Ascending aorta (tissue), 2 donors: ENCODE measurements around the gene IDS. TPM values are rescaled to one million over a fixed set of nuclear protein-coding genes. Genes with fewer than 3 reads are reported as not detected.
"Not testable (repeated sequence)": the region's sequence is repeated elsewhere in the genome, so short reads cannot be mapped to it uniquely, and the experiment has no call there.

ENCODE experiments used
- DNase-seq, 2 donors: peaks; one replicate each; pipeline ENCODE4 v3.0.0-alpha.2; 2019; ENCODE audit warnings: low spot score in 2 of 2
- H3K27ac ChIP-seq, 2 donors: fragments of 200-600 bp; sonication (generic); one replicate each; pipeline ENCODE4 v1.5.1; 2016 to 2017; ENCODE audit warnings: mild to moderate bottlenecking in 1 of 2
- H3K27me3 ChIP-seq: fragments of 200-600 bp; sonication (generic); one replicate; pipeline ENCODE4 v1.5.1; 2017
- H3K36me3 ChIP-seq, 2 donors: fragments of 200-600 bp; sonication (generic); one replicate each; pipeline ENCODE4 v1.5.1; 2016
- H3K4me1 ChIP-seq, 2 donors: fragments of 200-600 bp; sonication (generic); one replicate each; pipeline ENCODE4 v1.5.1; 2016 to 2017; ENCODE audit warnings: mild to moderate bottlenecking in 1 of 2
- H3K4me3 ChIP-seq, 2 donors: fragments of 200-600 bp; sonication (generic); one replicate each; pipeline ENCODE4 v1.5.1; 2016 to 2017; ENCODE audit warnings: mild to moderate bottlenecking in 1 of 2
- H3K9me3 ChIP-seq, 2 donors: fragments of 200-600 bp; sonication (generic); one replicate each; pipeline ENCODE4 v1.5.1; 2016
- CTCF ChIP-seq, 3 experiments: fragments of 200-600 bp in 2 of 3; fragments of 450-650 bp in 1 of 3; sonication (generic) in 2 of 3; IDR thresholded peaks; one replicate each; pipeline ENCODE4 v1.5.1; 2016 to 2019; ENCODE audit warnings: antibody characterized with exemption in 3 of 3, mild to moderate bottlenecking in 1 of 3, moderate library complexity in 1 of 3
- intact Hi-C: fragments of 100-400 bp; cut with DNase I; formaldehyde crosslinking; loops from one replicate; pipeline ENCODE4 v1.15.1; 2023
- total RNA-seq: library from RNA; depleted of rRNA; stranded (reverse); fragments of >200 nt; gene quantifications from one replicate; pipeline ENCODE4 v1.1.0, GENCODE V29; 2016

The IDS gene
- total RNA-seq, 1 donor from 2014 or later: 82.7 TPM

DNA sequence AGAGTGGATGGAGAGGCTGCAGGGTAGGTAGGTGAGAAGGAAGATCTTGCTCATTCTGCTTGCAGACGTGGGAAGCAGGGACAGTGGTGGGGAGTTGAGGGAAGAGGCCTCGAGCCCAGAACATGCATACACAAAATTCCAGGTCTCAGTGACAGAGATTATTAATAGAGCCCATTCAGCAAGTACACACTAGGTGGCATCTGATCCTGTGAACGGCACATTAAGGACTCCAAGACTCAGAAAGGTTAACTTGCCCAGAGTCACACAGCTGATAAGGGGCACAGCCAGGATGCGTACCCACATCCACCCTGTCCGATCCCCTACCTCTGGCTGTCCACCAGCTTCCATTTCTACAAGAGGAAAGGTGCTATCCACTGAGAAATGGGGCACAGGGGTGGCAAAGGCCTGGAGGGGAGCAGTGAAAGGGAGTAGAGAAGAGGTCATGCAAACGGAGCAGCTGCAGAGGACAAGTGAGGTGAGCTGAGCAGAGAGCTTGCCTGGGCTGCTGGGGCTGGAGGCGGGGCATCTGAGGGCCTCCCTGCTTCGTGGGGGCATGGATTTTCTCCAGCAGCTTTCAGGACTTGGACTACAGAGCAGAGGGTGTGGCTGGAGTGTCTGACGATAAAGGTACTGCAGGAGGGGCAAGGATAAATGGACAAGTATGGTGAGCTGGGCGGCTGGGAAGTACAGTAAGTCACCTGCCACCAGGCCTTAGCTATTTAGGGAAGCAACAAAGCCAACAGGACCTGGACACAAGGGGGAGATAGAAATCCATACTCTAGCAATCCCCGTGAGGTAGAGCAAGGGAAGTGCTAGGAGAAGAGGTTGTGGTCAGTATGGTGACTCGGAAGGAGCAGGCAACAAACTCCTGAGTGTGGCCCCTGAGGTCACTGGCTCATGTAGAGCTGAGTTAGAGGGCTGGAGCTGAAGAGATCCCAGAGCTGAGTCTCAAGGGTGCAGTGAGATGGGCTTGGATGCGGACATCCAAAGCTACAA lies 11.2 kb downstream of the IDS start:
- intact Hi-C loops: no loop called here
- no peak for TF ChIP-seq CTCF (IDR thresholded peaks at IDR 0.05)
- peaks cover 38 to 65% of the 10 kb centered on the region in 2 donors for H3K36me3 ChIP-seq
- no peaks in the 10 kb centered on the region for H3K27me3 ChIP-seq
- no peak overlapping the region for H3K4me3 ChIP-seq
- H3K27ac ChIP-seq: no peak overlapping the region
- peak in 1 of 2 donors; percentile 51 for DNase-seq
- no peaks in the 10 kb centered on the region for H3K4me1 ChIP-seq
- H3K9me3 ChIP-seq: no peaks in the 10 kb centered on the region

DNA sequence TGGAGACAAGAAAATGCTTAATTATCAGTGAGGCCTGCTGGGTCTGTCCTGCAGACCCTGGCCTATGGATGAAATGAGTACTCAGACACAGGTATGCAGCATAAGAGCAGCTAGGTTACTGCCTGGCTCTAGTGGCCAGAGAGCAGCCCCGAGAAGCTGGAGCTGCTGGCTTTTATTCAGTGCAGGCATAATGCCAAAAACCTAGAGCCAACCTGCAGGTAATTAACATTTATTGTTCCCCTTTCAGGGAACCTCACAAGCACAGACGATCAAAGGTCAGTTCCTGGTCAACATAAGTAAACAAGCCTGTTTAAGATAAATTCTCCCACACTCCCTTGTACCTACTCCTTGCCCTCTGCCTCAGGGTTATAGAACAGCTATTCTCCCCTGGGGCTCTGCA lies 13.3 kb downstream of the IDS start:
- Histone ChIP-seq H3K27ac (no peak overlapping the region), H3K9me3 (no peaks in the 10 kb centered on the region), H3K36me3 (peaks cover 25 to 57% of the 10 kb centered on the region in 2 donors), H3K27me3 (no peaks in the 10 kb centered on the region), H3K4me1 (no peaks in the 10 kb centered on the region), H3K4me3 (no peak overlapping the region)
- TF ChIP-seq CTCF (IDR thresholded peaks at IDR 0.05): no peak
- intact Hi-C loops: no loop called here
- DNase-seq: peak in 1 of 2 donors; percentile 7

GRCh38 chrX:149490100-149490499 lies 15.0 kb downstream of the IDS start:
- peaks cover 24 to 53% of the 10 kb centered on the region in 2 donors for H3K36me3 ChIP-seq

DNA sequence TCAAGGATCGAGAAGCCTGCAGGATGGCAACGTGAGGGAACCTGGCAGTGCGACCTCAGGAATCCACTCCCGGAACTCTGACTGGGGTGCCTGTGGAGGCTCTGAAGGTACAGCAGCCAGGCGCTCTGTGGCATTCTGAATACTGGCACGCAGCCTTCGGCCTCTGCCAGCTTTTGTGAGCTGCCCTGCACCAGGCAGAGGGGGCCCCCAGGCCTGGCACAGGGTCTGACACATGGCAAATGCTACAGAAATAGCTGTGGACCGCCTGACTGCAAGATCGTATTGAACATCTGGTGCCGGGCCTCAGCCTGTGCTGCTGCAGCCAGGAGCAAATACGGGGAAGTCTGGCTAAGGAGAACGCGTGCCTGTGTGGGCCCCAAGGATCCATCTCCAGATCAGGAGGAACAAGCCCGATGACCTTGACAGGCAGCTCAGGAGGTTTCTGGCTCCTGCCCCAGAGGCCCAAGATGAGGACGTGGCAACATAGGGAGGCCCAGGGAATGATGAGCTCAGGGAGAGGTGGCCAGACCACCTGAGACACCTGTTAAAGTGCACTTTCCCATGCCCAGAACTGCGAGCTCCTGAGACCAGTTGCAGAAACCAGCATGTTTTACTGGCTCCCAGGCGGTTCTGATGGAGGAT lies 16.6 kb downstream of the IDS start:
- peaks cover 14 to 54% of the 10 kb centered on the region in 2 donors for H3K36me3 ChIP-seq
- H3K4me3 ChIP-seq, H3K27ac ChIP-seq, H3K27me3 ChIP-seq, H3K9me3 ChIP-seq, H3K4me1 ChIP-seq, intact Hi-C loops: not testable (repeated sequence)
- peak in 1 of 2 donors; percentile 55 for DNase-seq

More at GRCh38 chrX:149490100-149490499, 15.0 kb downstream of the IDS start:
- H3K27me3 ChIP-seq: no peaks in the 10 kb centered on the region
- no peak overlapping the region for H3K27ac ChIP-seq
- DNase-seq: no peak
- H3K4me3 ChIP-seq: no peak overlapping the region
- H3K9me3 ChIP-seq: no peaks in the 10 kb centered on the region
- intact Hi-C loops: no loop called here
- TF ChIP-seq CTCF (IDR thresholded peaks at IDR 0.05): no peak
- no peaks in the 10 kb centered on the region for H3K4me1 ChIP-seq

- H3K4me1 ChIP-seq, intact Hi-C loops: not testable (repeated sequence)
- H3K36me3 ChIP-seq: peaks cover 14 to 54% of the 10 kb centered on the region in 2 donors
These were observed 17.1 kb downstream of the IDS start for GRCh38 chrX:149488008-149488407.

GRCh38 chrX:149487292-149487691 lies 17.8 kb downstream of the IDS start:
- Histone ChIP-seq H3K9me3 (no peaks in the 10 kb centered on the region), H3K36me3 (peaks cover 14 to 54% of the 10 kb centered on the region in 2 donors), H3K4me3 (no peak overlapping the region), H3K27ac (no peak overlapping the region), H3K27me3 (no peaks in the 10 kb centered on the region), H3K4me1 (no peaks in the 10 kb centered on the region)
- intact Hi-C loops: no loop called here
- DNase-seq: no peak
- TF ChIP-seq CTCF (IDR thresholded peaks at IDR 0.05): no peak

More at GRCh38 chrX:149488008-149488407, 17.1 kb downstream of the IDS start:
- H3K4me3 ChIP-seq, H3K27ac ChIP-seq, H3K9me3 ChIP-seq, H3K27me3 ChIP-seq, DNase-seq: not testable (repeated sequence)
